SK-N-SH treated with all-trans-retinoic acid at 6 μM for 48 hours (cell line): ENCODE measurements around the gene ATP5F1A.

ENCODE experiments used
- BACH2 ChIP-seq: fragments of 250-450 bp; sonication (Bioruptor Pico); IDR thresholded peaks from 2 replicates; pipeline ENCODE4 v1.9.0; 2021; ENCODE audit warnings: mild to moderate bottlenecking, borderline replicate concordance
- ISL1 ChIP-seq: fragments of 250-450 bp; sonication (Bioruptor Pico); IDR thresholded peaks from 2 replicates; pipeline ENCODE4 v2.1.2; 2022; ENCODE audit warnings: mild to moderate bottlenecking, moderate library complexity
- OSR1 ChIP-seq: fragments of 250-450 bp; sonication (Bioruptor Pico); IDR thresholded peaks from 2 replicates; pipeline ENCODE4 v1.8.0; 2022; ENCODE audit warnings: moderate library complexity, mild to moderate bottlenecking, inconsistent platforms
- RARB ChIP-seq: fragments of 250-450 bp; sonication (Bioruptor Pico); IDR thresholded peaks from 2 replicates; pipeline ENCODE4 v1.8.0; 2021; ENCODE audit warnings: mild to moderate bottlenecking, moderate library complexity
- TF ChIP-seq, protein P1 (sequence below): fragments of 250-450 bp; sonication (Bioruptor Pico); IDR thresholded peaks from 2 replicates; pipeline ENCODE4 v1.8.0; 2021; ENCODE audit warnings: low read depth, mild to moderate bottlenecking, moderate library complexity, borderline replicate concordance

DNA sequence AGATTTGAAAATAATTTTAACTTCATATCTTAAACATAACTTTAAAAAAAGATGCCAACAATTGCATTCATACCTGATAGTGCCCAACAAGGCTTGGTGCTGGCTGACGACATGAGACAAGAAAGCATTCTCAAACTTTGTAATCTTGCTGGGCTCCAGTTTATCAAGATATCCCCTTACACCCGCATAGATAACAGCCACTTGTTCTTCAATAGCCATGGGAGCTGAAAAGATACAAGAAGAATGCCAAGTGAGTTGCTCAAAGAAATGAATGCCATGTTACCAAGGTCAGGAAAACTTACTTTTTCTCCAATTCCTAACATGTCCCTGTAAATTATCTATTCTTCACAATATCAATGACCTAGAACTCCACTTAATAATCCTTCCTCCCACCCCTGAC, 13.7 kb downstream of the ATP5F1A start:
- TF ChIP-seq BACH2 (CRISPR knock-in tag) (no peak), OSR1 (CRISPR knock-in tag) (no peak), RARB (CRISPR knock-in tag) (no peak), ISL1 (CRISPR knock-in tag) (no peak)
- TF ChIP-seq, protein P1, sequence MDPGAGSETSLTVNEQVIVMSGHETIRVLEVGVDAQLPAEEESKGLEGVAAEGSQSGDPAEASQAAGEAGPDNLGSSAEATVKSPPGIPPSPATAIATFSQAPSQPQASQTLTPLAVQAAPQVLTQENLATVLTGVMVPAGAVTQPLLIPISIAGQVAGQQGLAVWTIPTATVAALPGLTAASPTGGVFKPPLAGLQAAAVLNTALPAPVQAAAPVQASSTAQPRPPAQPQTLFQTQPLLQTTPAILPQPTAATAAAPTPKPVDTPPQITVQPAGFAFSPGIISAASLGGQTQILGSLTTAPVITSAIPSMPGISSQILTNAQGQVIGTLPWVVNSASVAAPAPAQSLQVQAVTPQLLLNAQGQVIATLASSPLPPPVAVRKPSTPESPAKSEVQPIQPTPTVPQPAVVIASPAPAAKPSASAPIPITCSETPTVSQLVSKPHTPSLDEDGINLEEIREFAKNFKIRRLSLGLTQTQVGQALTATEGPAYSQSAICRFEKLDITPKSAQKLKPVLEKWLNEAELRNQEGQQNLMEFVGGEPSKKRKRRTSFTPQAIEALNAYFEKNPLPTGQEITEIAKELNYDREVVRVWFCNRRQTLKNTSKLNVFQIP (CRISPR knock-in tag) = no peak
